ENCODE results near the gene BTN3A1. TPM values are rescaled to one million over a fixed set of nuclear protein-coding genes. Genes with fewer than 3 reads are reported as not detected.
"Not testable (repeated sequence)": the region's sequence is repeated elsewhere in the genome, so short reads cannot be mapped to it uniquely, and the experiment has no call there.

Gene BTN3A1
- total RNA-seq, 1 donor, result 25.3 TPM

- no peak overlapping the region for H3K27ac ChIP-seq (ENCODE audit: low read depth, low read length)
- peaks cover 21% of the 10 kb centered on the region for H3K79me2 ChIP-seq (ENCODE audit: insufficient read depth, low read length)
- peaks cover 40% of the 10 kb centered on the region for H3K36me3 ChIP-seq (ENCODE audit: insufficient read depth, low read length)
- no peak for DNase-seq (ENCODE audit: insufficient read length, low spot score, missing footprints)
- no peak overlapping the region for H3K4me3 ChIP-seq (ENCODE audit: insufficient read depth, low read length)
- H3K9me3 ChIP-seq (ENCODE audit: low read depth, low read length), result no peaks in the 10 kb centered on the region
- no peaks in the 10 kb centered on the region for H4K20me1 ChIP-seq (ENCODE audit: insufficient read depth, low read length)
- no peak overlapping the region for H3K4me2 ChIP-seq (ENCODE audit: insufficient read depth, low read length)
- peaks cover 30% of the 10 kb centered on the region for H3K4me1 ChIP-seq (ENCODE audit: insufficient read depth, low read length)
- no peak for TF ChIP-seq CTCF (IDR thresholded peaks at IDR 0.05; ENCODE audit: extremely low read depth, low read depth, low read length)
- no peaks in the 10 kb centered on the region for H3K27me3 ChIP-seq (ENCODE audit: insufficient read depth, low read length)
- no peak overlapping the region for H2AFZ ChIP-seq (ENCODE audit: low read length)
These were observed 26.1 kb downstream of the BTN3A1 start for GRCh38 chr6:26428206-26428605.

- H2AFZ ChIP-seq (ENCODE audit: low read length), result no peak overlapping the region
- peaks cover 25% of the 10 kb centered on the region for H3K4me1 ChIP-seq (ENCODE audit: insufficient read depth, low read length)
- no peak for TF ChIP-seq CTCF (IDR thresholded peaks at IDR 0.05; ENCODE audit: extremely low read depth, low read depth, low read length)
- no peak overlapping the region for H3K4me3 ChIP-seq (ENCODE audit: insufficient read depth, low read length)
- no peaks in the 10 kb centered on the region for H3K9me3 ChIP-seq (ENCODE audit: low read depth, low read length)
- DNase-seq (ENCODE audit: insufficient read length, low spot score, missing footprints), result no peak
- peak overlapping the region; percentile 70 for H3K27ac ChIP-seq (ENCODE audit: low read depth, low read length)
- no peak overlapping the region for H3K4me2 ChIP-seq (ENCODE audit: insufficient read depth, low read length)
- H3K36me3 ChIP-seq (ENCODE audit: insufficient read depth, low read length), result peaks cover 40% of the 10 kb centered on the region
- peaks cover 4% of the 10 kb centered on the region for H3K79me2 ChIP-seq (ENCODE audit: insufficient read depth, low read length)
- no peaks in the 10 kb centered on the region for H4K20me1 ChIP-seq (ENCODE audit: insufficient read depth, low read length)
- no peaks in the 10 kb centered on the region for H3K27me3 ChIP-seq (ENCODE audit: insufficient read depth, low read length)
These were observed 28.7 kb downstream of the BTN3A1 start for GRCh38 chr6:26430787-26431186.

GRCh38 chr6:26431258-26432172 lies 29.4 kb downstream of the BTN3A1 start:
- no peak for DNase-seq (ENCODE audit: insufficient read length, low spot score, missing footprints)
- Histone ChIP-seq H3K9me3 (ENCODE audit: low read depth, low read length) (no peaks in the 10 kb centered on the region), H3K79me2 (ENCODE audit: insufficient read depth, low read length) (no peaks in the 10 kb centered on the region), H3K4me3 (ENCODE audit: insufficient read depth, low read length) (no peak overlapping the region), H2AFZ (ENCODE audit: low read length) (no peak overlapping the region), H3K36me3 (ENCODE audit: insufficient read depth, low read length) (peaks cover 34% of the 10 kb centered on the region), H4K20me1 (ENCODE audit: insufficient read depth, low read length) (no peaks in the 10 kb centered on the region), H3K27ac (ENCODE audit: low read depth, low read length) (peak overlapping the region; percentile 70), H3K4me1 (ENCODE audit: insufficient read depth, low read length) (peaks cover 25% of the 10 kb centered on the region), H3K27me3 (ENCODE audit: insufficient read depth, low read length) (no peaks in the 10 kb centered on the region), H3K4me2 (ENCODE audit: insufficient read depth, low read length) (peak overlapping the region; percentile 24)
- no peak for TF ChIP-seq CTCF (IDR thresholded peaks at IDR 0.05; ENCODE audit: extremely low read depth, low read depth, low read length)

GRCh38 chr6:26432627-26433201 lies 30.6 kb downstream of the BTN3A1 start:
- Histone ChIP-seq H3K4me1 (ENCODE audit: insufficient read depth, low read length) (peaks cover 25% of the 10 kb centered on the region), H3K9me3 (ENCODE audit: low read depth, low read length) (no peaks in the 10 kb centered on the region), H3K4me2 (ENCODE audit: insufficient read depth, low read length) (peak overlapping the region; percentile 26), H3K27ac (ENCODE audit: low read depth, low read length) (peak overlapping the region; percentile 70), H3K4me3 (ENCODE audit: insufficient read depth, low read length) (peak overlapping the region; percentile 14), H2AFZ (ENCODE audit: low read length) (peak overlapping the region; percentile 43), H3K36me3 (ENCODE audit: insufficient read depth, low read length) (peaks cover 22% of the 10 kb centered on the region), H3K79me2 (ENCODE audit: insufficient read depth, low read length) (no peaks in the 10 kb centered on the region), H3K27me3 (ENCODE audit: insufficient read depth, low read length) (no peaks in the 10 kb centered on the region), H4K20me1 (ENCODE audit: insufficient read depth, low read length) (no peaks in the 10 kb centered on the region)
- TF ChIP-seq CTCF (IDR thresholded peaks at IDR 0.05; ENCODE audit: extremely low read depth, low read depth, low read length), result no peak
- no peak for DNase-seq (ENCODE audit: insufficient read length, low spot score, missing footprints)

- H3K27ac ChIP-seq (ENCODE audit: low read depth, low read length); H3K27me3 ChIP-seq (ENCODE audit: insufficient read depth, low read length); H3K4me2 ChIP-seq (ENCODE audit: insufficient read depth, low read length); H4K20me1 ChIP-seq (ENCODE audit: insufficient read depth, low read length); H3K9me3 ChIP-seq (ENCODE audit: low read depth, low read length); H3K4me3 ChIP-seq (ENCODE audit: insufficient read depth, low read length); DNase-seq (ENCODE audit: insufficient read length, low spot score, missing footprints); H3K79me2 ChIP-seq (ENCODE audit: insufficient read depth, low read length); H2AFZ ChIP-seq (ENCODE audit: low read length): not testable (repeated sequence)
- Histone ChIP-seq H3K36me3 (ENCODE audit: insufficient read depth, low read length) (peaks cover 19% of the 10 kb centered on the region), H3K4me1 (ENCODE audit: insufficient read depth, low read length) (peaks cover 25% of the 10 kb centered on the region)
These were observed 31.6 kb downstream of the BTN3A1 start for GRCh38 chr6:26433680-26434079.

Measured in osteoblast (primary cell).